GM12878 (cell line): ENCODE measurements around the gene DNAH1. TPM values are rescaled to one million over a fixed set of nuclear protein-coding genes. Genes with fewer than 3 reads are reported as not detected.

Source experiments
- ATAC-seq: fragments of 200-7000 bp; cut with Tn5 transposase; 3 replicates; pipeline ENCODE4 v1.9.1; 2020; ENCODE audit warnings: mild to moderate bottlenecking, moderate library complexity
- BruUV-seq: library from RNA; stranded (reverse); fragments of 400-500 nt; replicated peaks from 2 replicates; lab custom pipeline; 2021; lab: Mats Ljungman, UMichigan
- CTCF ChIA-PET: fragments of 300-600 bp; sonication (Branson Sonifier 250); formaldehyde crosslinking; extraction: SDS; loops from one replicate; lab custom pipeline; 2021; ENCODE audit warnings: inconsistent platforms; lab: Yijun Ruan, JAX
- POLR2A ChIA-PET: fragments of 350-600 bp; formaldehyde crosslinking; extraction: SDS; loops from one replicate; lab custom pipeline; 2021; ENCODE audit warnings: inconsistent platforms; lab: Charles Lee
- RAD21 ChIA-PET: fragments of 300-600 bp; sonication (Branson Sonifier 250); formaldehyde crosslinking; loops from one replicate; lab custom pipeline; 2023; ENCODE audit warnings: antibody characterized with exemption; ENCODE audit not compliant: unreplicated experiment; lab: Charles Lee
- SMC1A ChIA-PET: fragments of 300-600 bp; sonication (Branson Sonifier 250); formaldehyde crosslinking; loops from one replicate; lab custom pipeline; 2023; ENCODE audit not compliant: unreplicated experiment, uncharacterized antibody; lab: Charles Lee
- DNase-seq: peaks from one replicate; pipeline ENCODE4 v3.0.0-alpha.2; 2011; ENCODE audit warnings: low read depth, low spot score
- FAIRE-seq: peaks from 3 replicates; lab custom pipeline; 2011; peaks lifted over from hg19 to GRCh38; lab: Jason Lieb, UNC
- H2AFZ ChIP-seq: 2 replicates; pipeline ENCODE4 v1.6.0; 2011; ENCODE audit warnings: low read depth, low read length, control low read depth; ENCODE audit not compliant: control insufficient read depth
- H3K27ac ChIP-seq: 2 replicates; pipeline ENCODE4 v1.5.1; 2011; ENCODE audit warnings: control low read depth; ENCODE audit not compliant: control insufficient read depth, insufficient read depth
- H3K27me3 ChIP-seq, 2 experiments: replicated peaks in 1 of 2; 2 replicates each; pipeline versions ENCODE4 v1.6.0 to v1.6.1; 2011; ENCODE audit warnings: low read length in 1 of 2; ENCODE audit not compliant: control insufficient read depth in 2 of 2, insufficient read depth in 2 of 2
- H3K36me3 ChIP-seq, 2 experiments: 2 replicates each; pipeline ENCODE4 v1.5.1; 2011; ENCODE audit warnings: low read length in 1 of 2; ENCODE audit not compliant: control insufficient read depth in 2 of 2, insufficient read depth in 2 of 2
- H3K4me1 ChIP-seq: 2 replicates; pipeline ENCODE4 v1.6.1; 2011; ENCODE audit warnings: mild to moderate bottlenecking, low read length, moderate library complexity, mixed read lengths; ENCODE audit not compliant: control insufficient read depth, insufficient read depth
- H3K4me2 ChIP-seq: 2 replicates; pipeline ENCODE4 v1.6.0; 2011; ENCODE audit warnings: control low read depth; ENCODE audit not compliant: control insufficient read depth, insufficient read depth
- H3K4me3 ChIP-seq: fragments of 200-600 bp; sonication (generic); 2 replicates; pipeline ENCODE4 v1.5.1; 2016
- H3K79me2 ChIP-seq: 2 replicates; pipeline ENCODE4 v1.6.0; 2011; ENCODE audit warnings: low read length; ENCODE audit not compliant: control insufficient read depth, insufficient read depth
- H3K9ac ChIP-seq: 2 replicates; pipeline ENCODE4 v1.8.0; 2011; ENCODE audit warnings: low read length, control low read depth, mixed read lengths; ENCODE audit not compliant: control insufficient read depth, insufficient read depth
- H3K9me3 ChIP-seq: replicated peaks from 3 replicates; pipeline ENCODE4 v1.5.1; 2011; ENCODE audit warnings: mild to moderate bottlenecking, low read length; ENCODE audit not compliant: control insufficient read depth, insufficient read depth
- H4K20me1 ChIP-seq: 2 replicates; pipeline ENCODE4 v1.6.0; 2011; ENCODE audit not compliant: control insufficient read depth, insufficient read depth
- ASH2L ChIP-seq: fragments of 300-600, 200-600 bp; sonication (generic); IDR thresholded peaks from 2 replicates; pipeline ENCODE4 v1.6.1; 2017; ENCODE audit warnings: low read depth, mild to moderate bottlenecking, borderline replicate concordance
- DPF2 ChIP-seq: fragments of 450-650 bp; IDR thresholded peaks from 2 replicates; pipeline ENCODE4 v1.6.1; 2017; ENCODE audit warnings: mild to moderate bottlenecking
- EED ChIP-seq: sonication (generic); IDR thresholded peaks from 2 replicates; pipeline ENCODE4 v1.6.1; 2016; ENCODE audit warnings: antibody characterized with exemption, low read depth
- ETV6 ChIP-seq, 2 experiments: fragments of 450-650 bp in 1 of 2; IDR thresholded peaks in 1 of 2; conservative IDR thresholded peaks in 1 of 2; 2 replicates each; pipeline ENCODE4 v1.6.1; 2014; ENCODE audit warnings: antibody characterized with exemption in 1 of 2, borderline replicate concordance in 1 of 2, low read depth in 1 of 2, mild to moderate bottlenecking in 1 of 2, moderate library complexity in 1 of 2
- FOXM1 ChIP-seq: IDR thresholded peaks from 2 replicates; pipeline ENCODE4 v1.6.1; 2012; ENCODE audit warnings: low read depth, mild to moderate bottlenecking, inconsistent platforms, low read length, moderate library complexity
- KDM1A ChIP-seq: fragments of 200-600 bp; sonication (generic); IDR thresholded peaks from 2 replicates; pipeline ENCODE4 v1.6.1; 2016; ENCODE audit warnings: borderline replicate concordance
- NR2F1 ChIP-seq: fragments of 450-650 bp; conservative IDR thresholded peaks from 2 replicates; pipeline ENCODE4 v1.6.1; 2017; ENCODE audit warnings: mild to moderate bottlenecking
- TCF7 ChIP-seq: IDR thresholded peaks from 2 replicates; pipeline ENCODE4 v1.6.1; 2014; ENCODE audit warnings: antibody characterized with exemption, borderline replicate concordance
- ZBTB11 ChIP-seq: fragments of 450-650 bp; formaldehyde crosslinking; IDR thresholded peaks from 2 replicates; pipeline ENCODE4 v1.5.0; 2022; ENCODE audit warnings: mild to moderate bottlenecking, missing genetic modification characterization
- ZNF274 ChIP-seq: IDR thresholded peaks from one replicate; pipeline ENCODE4 v1.8.0; 2011; ENCODE audit not compliant: insufficient read length, insufficient read depth
- ZNF687 ChIP-seq: fragments of 450-650 bp; IDR thresholded peaks from 2 replicates; pipeline ENCODE4 v1.6.1; 2017; ENCODE audit warnings: mild to moderate bottlenecking, moderate library complexity
- ZZZ3 ChIP-seq: IDR thresholded peaks from 2 replicates; pipeline ENCODE4 v1.6.1; 2011; ENCODE audit warnings: low read depth; ENCODE audit not compliant: control insufficient read depth, insufficient read length
- whole genome bisulfite sequencing: methylation state at CpG from one replicate; pipeline ENCODE4 v1.1.6; 2016; ENCODE audit warnings: low lambda C conversion rate; ENCODE audit not compliant: insufficient replicate concordance, insufficient coverage; ENCODE audit errors: missing lambda C conversion rate; 5-methylcytosine and 5-hydroxymethylcytosine counted together
- in situ Hi-C: fragments of 300-500 bp; cut with MboI; formaldehyde crosslinking; loops from 9 replicates; pipeline ENCODE4 v1.14.3; 2018; ENCODE audit warnings: mixed read lengths
- intact Hi-C: fragments of 100-400 bp; cut with micrococcal nuclease; formaldehyde crosslinking; loops from one replicate; pipeline ENCODE4 v1.14.2; 2022; ENCODE audit not compliant: unreplicated experiment
- polyA plus RNA-seq, 11 experiments: library from polyadenylated mRNA; depleted of rRNA in 4 of 11; unstranded in 6 of 11; stranded (reverse) in 5 of 11; fragments of >200 nt; fragmentation: Nextera tagmentation in 4 of 11; fragmentation: Illumina TruSeq in 1 of 11; extraction: Ambion mirVana in 4 of 11; extraction: Trizol in 1 of 11; gene quantifications; 1 replicate in 1 of 11; 2 replicates in 10 of 11; pipeline versions ENCODE4 v1.2.1 to v1.2.3, GENCODE V29; 2011 to 2016; ENCODE audit warnings: inconsistent platforms in 2 of 11, missing spikeins in 2 of 11, low read depth in 1 of 11
- total RNA-seq, 4 experiments: library from RNA; depleted of rRNA in 3 of 4; stranded (reverse); fragments of >200 nt in 3 of 4; fragmentation: Illumina TruSeq in 1 of 4; extraction: Trizol in 1 of 4; gene quantifications; 2 replicates each; pipeline versions ENCODE4 v1.2.1 to v1.2.3, GENCODE V29; 2013 to 2021

The DNAH1 gene
- total and polyA plus RNA-seq, 10 of the 15 experiments (the other 5 are each of a cell fraction or from before 2014, with no cell fraction given) = 0.31 to 5.8 (median 2.7) TPM

- no peaks in the 10 kb centered on the region for H3K9me3 ChIP-seq
- no peak overlapping the region for H3K4me3 ChIP-seq
- H3K27me3 ChIP-seq = no peaks in the 10 kb centered on the region
- WGBS = 60% methylated on average over 7 of the region's 7 CpGs
- no TSS peak for BruUV-seq
- H3K4me1 ChIP-seq = no peaks in the 10 kb centered on the region
- H3K36me3 ChIP-seq = no peaks in the 10 kb centered on the region; a peak in 1 of 4 replicates
- ChIA-PET RAD21 (interaction anchor here (0.6 to 1.7 kb wide), 2 partner anchors 11 to 64 kb away, joined by 3 to 4 read pairs; no protein-coding TSS in a partner anchor), POLR2A (no interaction called here), SMC1A (interaction anchor here (2.5 kb wide), 1 partner anchor 11 kb away, joined by 7 read pairs; no protein-coding TSS in a partner anchor), CTCF (interaction anchor here (1.3 to 4.0 kb wide), 3 partner anchors 11 to 58 kb away, joined by 3 to 17 read pairs (median 5); no protein-coding TSS in a partner anchor)
- no peak overlapping the region for H3K4me2 ChIP-seq
- no peaks in the 10 kb centered on the region for H4K20me1 ChIP-seq
- FAIRE-seq (no peak), ATAC-seq (no peak; the same call in 2 of the 3 replicates), DNase-seq (no peak)
- intact Hi-C loops (no loop called here), in situ Hi-C loops (no loop called here)
- TF ChIP-seq NR2F1 = no peak
- no peak for TF ChIP-seq ZBTB11 (CRISPR knock-in tag)
- TF ChIP-seq TCF7 = no peak
- TF ChIP-seq ETV6 (conservative IDR thresholded peaks at IDR 0.05 in 1 of 2, IDR thresholded peaks at IDR 0.05 in 1 of 2; ENCODE audit: borderline replicate concordance in 1 of 2, low read depth in 1 of 2) = no peak
- no peak for TF ChIP-seq EED
- no peak for TF ChIP-seq KDM1A
- TF ChIP-seq ZNF687 = no peak
- TF ChIP-seq ZZZ3 = no peak
- TF ChIP-seq FOXM1 = no peak
- TF ChIP-seq ZNF274 = no peak
- no peak for TF ChIP-seq DPF2
- TF ChIP-seq ASH2L = no peak
- no peaks in the 10 kb centered on the region for H3K79me2 ChIP-seq
- no peak overlapping the region for H3K9ac ChIP-seq
- H3K27ac ChIP-seq = no peak overlapping the region
- no peak overlapping the region for H2AFZ ChIP-seq
Observed at GRCh38 chr3:52350416-52350815, 34.3 kb downstream of the DNAH1 start.
